BLaER1 (cell line): ENCODE measurements around the gene TJP1.
A peak's percentile ranks its signal among the peaks of the same experiment; 100 is the strongest.

Experiments
- H3K27ac ChIP-seq: shearing (Covaris generic); formaldehyde crosslinking; 2 replicates; pipeline ENCODE4 v1.8.1; 2022
- H3K27me3 ChIP-seq: shearing (Covaris generic); formaldehyde crosslinking; 2 replicates; pipeline ENCODE4 v1.8.1; 2022
- H3K36me3 ChIP-seq: shearing (Covaris generic); formaldehyde crosslinking; 2 replicates; pipeline ENCODE4 v1.8.1; 2022
- H3K4me1 ChIP-seq: shearing (Covaris generic); formaldehyde crosslinking; 2 replicates; pipeline ENCODE4 v1.8.1; 2022
- H3K4me2 ChIP-seq: shearing (Covaris generic); formaldehyde crosslinking; 2 replicates; pipeline ENCODE4 v1.8.1; 2022
- H3K4me3 ChIP-seq: shearing (Covaris generic); formaldehyde crosslinking; 2 replicates; pipeline ENCODE4 v1.8.1; 2022
- H3K9ac ChIP-seq: shearing (Covaris generic); formaldehyde crosslinking; 2 replicates; pipeline ENCODE4 v1.8.1; 2022
- H3K9me3 ChIP-seq: shearing (Covaris generic); formaldehyde crosslinking; 2 replicates; pipeline ENCODE4 v1.8.1; 2022
- H4K20me1 ChIP-seq: shearing (Covaris generic); formaldehyde crosslinking; 2 replicates; pipeline ENCODE4 v1.8.1; 2022
- Cebpa-rat ChIP-seq: shearing (Covaris generic); IDR thresholded peaks from 2 replicates; pipeline ENCODE4 v1.8.1; 2022

The TJP1 gene

GRCh38 chr15:29687939-29688505 lies 134.2 kb downstream of the TJP1 start:
- no peak overlapping the region for H3K27ac ChIP-seq
- TF ChIP-seq Cebpa-rat: no peak
- H3K4me1 ChIP-seq: peaks cover 27% of the 10 kb centered on the region
- no peaks in the 10 kb centered on the region for H4K20me1 ChIP-seq
- H3K9me3 ChIP-seq: no peaks in the 10 kb centered on the region
- H3K9ac ChIP-seq: no peak overlapping the region
- no peaks in the 10 kb centered on the region for H3K27me3 ChIP-seq
- peak overlapping the region; percentile 51 for H3K4me2 ChIP-seq
- H3K36me3 ChIP-seq: no peaks in the 10 kb centered on the region
- no peak overlapping the region for H3K4me3 ChIP-seq

- H3K9ac ChIP-seq: no peak overlapping the region
- no peaks in the 10 kb centered on the region for H3K36me3 ChIP-seq
- no peak for TF ChIP-seq Cebpa-rat
- no peak overlapping the region for H3K27ac ChIP-seq
- peaks cover 20% of the 10 kb centered on the region for H3K4me1 ChIP-seq
- H3K4me3 ChIP-seq: no peak overlapping the region
- no peaks in the 10 kb centered on the region for H3K27me3 ChIP-seq
- no peaks in the 10 kb centered on the region for H4K20me1 ChIP-seq
- H3K4me2 ChIP-seq: peak overlapping the region; percentile 51; the same call in 1 of the 2 replicates
- H3K9me3 ChIP-seq: no peaks in the 10 kb centered on the region
Measured at GRCh38 chr15:29687204-29687815, 135.0 kb downstream of the TJP1 start.

GRCh38 chr15:29686445-29687203 lies 135.6 kb downstream of the TJP1 start:
- H3K27me3 ChIP-seq: no peaks in the 10 kb centered on the region
- no peaks in the 10 kb centered on the region for H3K9me3 ChIP-seq
- no peak overlapping the region for H3K9ac ChIP-seq
- peaks cover 16% of the 10 kb centered on the region for H3K4me1 ChIP-seq
- no peak for TF ChIP-seq Cebpa-rat
- no peaks in the 10 kb centered on the region for H3K36me3 ChIP-seq
- no peak overlapping the region for H3K4me2 ChIP-seq
- H4K20me1 ChIP-seq: no peaks in the 10 kb centered on the region
- no peak overlapping the region for H3K27ac ChIP-seq
- H3K4me3 ChIP-seq: no peak overlapping the region

- no peaks in the 10 kb centered on the region for H3K36me3 ChIP-seq
- H4K20me1 ChIP-seq: no peaks in the 10 kb centered on the region
- H3K9me3 ChIP-seq: no peaks in the 10 kb centered on the region
- no peak overlapping the region for H3K4me2 ChIP-seq
- H3K9ac ChIP-seq: no peak overlapping the region
- TF ChIP-seq Cebpa-rat: no peak
- no peak overlapping the region for H3K4me3 ChIP-seq
- H3K4me1 ChIP-seq: peaks cover 16% of the 10 kb centered on the region
- no peak overlapping the region for H3K27ac ChIP-seq
- no peaks in the 10 kb centered on the region for H3K27me3 ChIP-seq
Measured at GRCh38 chr15:29686079-29686425, 136.2 kb downstream of the TJP1 start.

- H3K36me3 ChIP-seq: no peaks in the 10 kb centered on the region
- no peak overlapping the region for H3K4me3 ChIP-seq
- no peak overlapping the region for H3K4me2 ChIP-seq
- peaks cover 16% of the 10 kb centered on the region for H3K4me1 ChIP-seq
- H3K27ac ChIP-seq: no peak overlapping the region
- no peaks in the 10 kb centered on the region for H3K9me3 ChIP-seq
- H3K9ac ChIP-seq: no peak overlapping the region
- H4K20me1 ChIP-seq: no peaks in the 10 kb centered on the region
- no peaks in the 10 kb centered on the region for H3K27me3 ChIP-seq
- no peak for TF ChIP-seq Cebpa-rat
Measured at GRCh38 chr15:29685156-29686078, 136.9 kb downstream of the TJP1 start.

GRCh38 chr15:29682781-29683180 lies 139.5 kb downstream of the TJP1 start:
- TF ChIP-seq Cebpa-rat: no peak
- no peak overlapping the region for H3K9ac ChIP-seq
- H3K9me3 ChIP-seq: no peaks in the 10 kb centered on the region
- H4K20me1 ChIP-seq: peaks cover 3% of the 10 kb centered on the region; the same call in 1 of the 2 replicates
- H3K36me3 ChIP-seq: no peaks in the 10 kb centered on the region
- H3K4me3 ChIP-seq: no peak overlapping the region
- H3K27ac ChIP-seq: no peak overlapping the region
- H3K27me3 ChIP-seq: peaks cover 5% of the 10 kb centered on the region
- H3K4me2 ChIP-seq: no peak overlapping the region
- peaks cover 11% of the 10 kb centered on the region for H3K4me1 ChIP-seq

GRCh38 chr15:29682361-29682760 lies 139.9 kb downstream of the TJP1 start:
- Histone ChIP-seq H3K36me3 (no peaks in the 10 kb centered on the region), H3K9ac (no peak overlapping the region), H3K9me3 (no peaks in the 10 kb centered on the region), H3K27ac (no peak overlapping the region), H3K4me1 (peaks cover 13% of the 10 kb centered on the region), H3K4me2 (no peak overlapping the region), H3K4me3 (no peak overlapping the region), H4K20me1 (peaks cover 5% of the 10 kb centered on the region; the same call in 1 of the 2 replicates), H3K27me3 (peaks cover 9% of the 10 kb centered on the region)
- no peak for TF ChIP-seq Cebpa-rat

GRCh38 chr15:29681946-29682345 lies 140.3 kb downstream of the TJP1 start:
- Histone ChIP-seq H4K20me1 (peaks cover 5% of the 10 kb centered on the region; the same call in 1 of the 2 replicates), H3K27ac (no peak overlapping the region), H3K9ac (no peak overlapping the region), H3K4me2 (no peak overlapping the region), H3K9me3 (no peaks in the 10 kb centered on the region), H3K4me3 (no peak overlapping the region), H3K27me3 (peaks cover 13% of the 10 kb centered on the region), H3K4me1 (peaks cover 17% of the 10 kb centered on the region), H3K36me3 (no peaks in the 10 kb centered on the region)
- no peak for TF ChIP-seq Cebpa-rat

- peaks cover 9% of the 10 kb centered on the region; the same call in 1 of the 2 replicates for H4K20me1 ChIP-seq
- H3K36me3 ChIP-seq: no peaks in the 10 kb centered on the region
- no peak overlapping the region for H3K4me3 ChIP-seq
- peaks cover 24% of the 10 kb centered on the region for H3K4me1 ChIP-seq
- H3K27ac ChIP-seq: no peak overlapping the region
- H3K9ac ChIP-seq: no peak overlapping the region
- no peak for TF ChIP-seq Cebpa-rat
- H3K4me2 ChIP-seq: no peak overlapping the region
- H3K9me3 ChIP-seq: no peaks in the 10 kb centered on the region
- H3K27me3 ChIP-seq: peaks cover 17% of the 10 kb centered on the region
Measured at GRCh38 chr15:29681166-29681845, 141.0 kb downstream of the TJP1 start.
